ENCODE data around the gene NIPSNAP3A.

DNA sequence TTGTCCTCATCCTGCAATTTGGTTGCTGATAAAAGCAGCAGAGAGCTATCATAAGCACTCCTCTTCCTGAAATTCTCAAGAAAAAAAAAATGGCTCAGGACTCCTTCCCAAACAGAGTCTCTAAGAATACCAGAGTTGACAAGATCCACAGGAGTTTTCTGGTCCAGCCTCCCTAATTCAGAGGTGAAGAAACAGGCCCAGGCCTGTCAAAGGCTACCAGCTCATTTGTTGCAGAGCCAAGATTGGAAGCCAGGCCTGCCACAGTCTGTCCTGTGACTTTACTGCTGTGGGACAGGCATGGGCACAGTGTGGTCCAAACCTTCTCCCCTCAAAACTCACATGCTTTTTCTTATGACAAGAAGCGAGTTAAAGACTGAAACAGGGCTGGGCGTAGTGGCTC lies 58.0 kb downstream of the NIPSNAP3A start:
- TF ChIP-seq POLR2A (IDR thresholded peaks at IDR 0.05), result no peak
- TF ChIP-seq, protein P1, sequence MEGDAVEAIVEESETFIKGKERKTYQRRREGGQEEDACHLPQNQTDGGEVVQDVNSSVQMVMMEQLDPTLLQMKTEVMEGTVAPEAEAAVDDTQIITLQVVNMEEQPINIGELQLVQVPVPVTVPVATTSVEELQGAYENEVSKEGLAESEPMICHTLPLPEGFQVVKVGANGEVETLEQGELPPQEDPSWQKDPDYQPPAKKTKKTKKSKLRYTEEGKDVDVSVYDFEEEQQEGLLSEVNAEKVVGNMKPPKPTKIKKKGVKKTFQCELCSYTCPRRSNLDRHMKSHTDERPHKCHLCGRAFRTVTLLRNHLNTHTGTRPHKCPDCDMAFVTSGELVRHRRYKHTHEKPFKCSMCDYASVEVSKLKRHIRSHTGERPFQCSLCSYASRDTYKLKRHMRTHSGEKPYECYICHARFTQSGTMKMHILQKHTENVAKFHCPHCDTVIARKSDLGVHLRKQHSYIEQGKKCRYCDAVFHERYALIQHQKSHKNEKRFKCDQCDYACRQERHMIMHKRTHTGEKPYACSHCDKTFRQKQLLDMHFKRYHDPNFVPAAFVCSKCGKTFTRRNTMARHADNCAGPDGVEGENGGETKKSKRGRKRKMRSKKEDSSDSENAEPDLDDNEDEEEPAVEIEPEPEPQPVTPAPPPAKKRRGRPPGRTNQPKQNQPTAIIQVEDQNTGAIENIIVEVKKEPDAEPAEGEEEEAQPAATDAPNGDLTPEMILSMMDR (IDR thresholded peaks at IDR 0.05), result no peak
